ENCODE measurements around the gene NLGN1. TPM values are rescaled to one million over a fixed set of nuclear protein-coding genes. Genes with fewer than 3 reads are reported as not detected.
A peak's percentile ranks its signal among the peaks of the same experiment; 100 is the strongest.

NLGN1 gene
- total and polyA plus RNA-seq, 2 of the 8 experiments (the other 6 are each of a cell fraction or from before 2014, with no cell fraction given), result 7.8 to 14.8 TPM

DNA sequence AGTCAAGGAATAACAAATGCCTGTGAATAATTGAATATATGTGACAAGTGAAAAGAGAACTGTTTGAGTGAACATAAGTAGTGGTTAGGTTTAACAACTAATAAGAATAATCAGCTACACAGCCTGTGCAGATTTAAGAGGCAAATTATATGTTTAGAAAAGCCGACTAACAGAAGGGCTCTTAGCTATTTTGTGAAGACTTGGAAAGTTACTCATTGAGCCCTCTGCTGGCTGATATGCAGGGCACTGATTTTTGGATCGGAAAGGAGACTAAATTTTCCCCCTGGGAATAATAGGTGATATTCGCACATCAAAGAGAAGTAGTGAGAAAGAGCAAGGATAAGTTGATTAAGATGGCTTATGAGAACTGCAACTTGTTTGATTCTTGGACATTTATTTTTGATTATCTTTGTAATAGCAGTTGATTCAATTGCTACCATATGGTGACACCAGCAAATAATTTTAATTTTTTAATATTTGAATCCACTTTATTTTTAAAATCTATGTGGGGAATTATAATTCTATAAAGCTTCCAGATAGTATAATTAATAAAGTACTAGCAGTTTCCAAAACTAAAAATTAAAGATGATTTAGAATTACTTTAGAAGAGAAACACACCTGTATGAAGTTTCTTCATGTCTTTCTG, 156.2 kb downstream of the NLGN1 start (continued):
- TF ChIP-seq RAD21 (IDR thresholded peaks at IDR 0.05 in 1 of 2, conservative IDR thresholded peaks at IDR 0.05 in 1 of 2; ENCODE audit: low read depth in 2 of 2, low read length in 2 of 2) (peak; percentile 62 to 68), KDM4A (IDR thresholded peaks at IDR 0.05; ENCODE audit: low read depth, low read length, severe bottlenecking) (no peak), SP2 (IDR thresholded peaks at IDR 0.05; ENCODE audit: low read length) (no peak)
